ENCODE data around the gene ILKAP. TPM values are rescaled to one million over a fixed set of nuclear protein-coding genes. Genes with fewer than 3 reads are reported as not detected.

The ILKAP gene
- total RNA-seq, 1 experiment from 2014 or later = 41.5 TPM

GRCh38 chr2:238149841-238150572, 53.5 kb downstream of the ILKAP start:
- Histone ChIP-seq H3K27me3 (ENCODE audit: insufficient read depth, low read length) (no peaks in the 10 kb centered on the region), H3K23me2 (ENCODE audit: insufficient read length, low read depth, low read length, poor library complexity, severe bottlenecking) (no peaks in the 10 kb centered on the region), H3K18ac (ENCODE audit: insufficient read length, low read depth, low read length) (no peak overlapping the region), H2AK5ac (ENCODE audit: insufficient read length, low read length) (no peak overlapping the region), H3K14ac (ENCODE audit: insufficient read depth, low read length) (no peak overlapping the region; the same call in 1 of the 2 replicates), H2BK5ac (ENCODE audit: insufficient read length, low read length) (no peak overlapping the region), H2BK120ac (ENCODE audit: low read depth, low read length, poor library complexity, severe bottlenecking) (no peak overlapping the region), H3K79me2 (ENCODE audit: insufficient read depth, low read length) (no peaks in the 10 kb centered on the region), H3K79me1 (ENCODE audit: insufficient read depth, low read depth, low read length, poor library complexity, severe bottlenecking) (no peaks in the 10 kb centered on the region), H3K4ac (ENCODE audit: low read depth, low read length) (no peak overlapping the region), H2BK20ac (ENCODE audit: low read depth, low read length, poor library complexity, severe bottlenecking) (no peak overlapping the region), H3K9ac (ENCODE audit: extremely low read depth, insufficient read length, low read length) (no peak overlapping the region), H2BK12ac (ENCODE audit: insufficient read length, low read depth, low read length) (no peak overlapping the region), H3K27ac (ENCODE audit: insufficient read length, low read depth, low read length) (no peak overlapping the region), H3K4me1 (ENCODE audit: insufficient read depth, low read length) (no peaks in the 10 kb centered on the region), H3T11ph (ENCODE audit: low read length) (no peak overlapping the region), H3K4me2 (ENCODE audit: insufficient read depth, insufficient read length, low read length) (no peak overlapping the region), H3K56ac (ENCODE audit: insufficient read length, low read depth, low read length) (no peak overlapping the region), H4K8ac (replicated peaks; ENCODE audit: insufficient read length, low read depth, low read length) (no peak overlapping the region), H4K5ac (ENCODE audit: insufficient read length, low read depth, low read length) (no peak overlapping the region), H3K9me3 (ENCODE audit: control insufficient read depth, low read depth, low read length) (no peaks in the 10 kb centered on the region), H2AFZ (ENCODE audit: low read length) (no peak overlapping the region), H2BK15ac (ENCODE audit: low read depth, low read length) (no peak overlapping the region), H4K91ac (ENCODE audit: insufficient read length, low read depth, low read length) (no peak overlapping the region), H4K20me1 (ENCODE audit: control insufficient read depth, insufficient read depth, insufficient read length) (no peaks in the 10 kb centered on the region), H3K23ac (ENCODE audit: insufficient read length, low read depth, low read length) (no peak overlapping the region)
- no peaks in the 10 kb centered on the region for H3K27me3 Mint-ChIP-seq (ENCODE audit: low read depth)
- DNase-seq = no peak
- H3K4me1 Mint-ChIP-seq = peaks cover 4 to 6% of the 10 kb centered on the region in 2 experiments
- no peak overlapping the region for H3K27ac Mint-ChIP-seq
- TF ChIP-seq, protein P1, sequence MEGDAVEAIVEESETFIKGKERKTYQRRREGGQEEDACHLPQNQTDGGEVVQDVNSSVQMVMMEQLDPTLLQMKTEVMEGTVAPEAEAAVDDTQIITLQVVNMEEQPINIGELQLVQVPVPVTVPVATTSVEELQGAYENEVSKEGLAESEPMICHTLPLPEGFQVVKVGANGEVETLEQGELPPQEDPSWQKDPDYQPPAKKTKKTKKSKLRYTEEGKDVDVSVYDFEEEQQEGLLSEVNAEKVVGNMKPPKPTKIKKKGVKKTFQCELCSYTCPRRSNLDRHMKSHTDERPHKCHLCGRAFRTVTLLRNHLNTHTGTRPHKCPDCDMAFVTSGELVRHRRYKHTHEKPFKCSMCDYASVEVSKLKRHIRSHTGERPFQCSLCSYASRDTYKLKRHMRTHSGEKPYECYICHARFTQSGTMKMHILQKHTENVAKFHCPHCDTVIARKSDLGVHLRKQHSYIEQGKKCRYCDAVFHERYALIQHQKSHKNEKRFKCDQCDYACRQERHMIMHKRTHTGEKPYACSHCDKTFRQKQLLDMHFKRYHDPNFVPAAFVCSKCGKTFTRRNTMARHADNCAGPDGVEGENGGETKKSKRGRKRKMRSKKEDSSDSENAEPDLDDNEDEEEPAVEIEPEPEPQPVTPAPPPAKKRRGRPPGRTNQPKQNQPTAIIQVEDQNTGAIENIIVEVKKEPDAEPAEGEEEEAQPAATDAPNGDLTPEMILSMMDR (conservative IDR thresholded peaks at IDR 0.05) = no peak
- H3K9me3 Mint-ChIP-seq = no peaks in the 10 kb centered on the region
- H3K36me3 Mint-ChIP-seq (ENCODE audit: insufficient read depth in 1 of 3, low read depth in 3 of 3) = no peaks in the 10 kb centered on the region; a peak in 2 of 7 replicates
- H3K4me3 Mint-ChIP-seq = no peak overlapping the region
- WGBS (ENCODE audit: extremely low coverage, insufficient read length, low lambda C conversion rate) = no CpG with 5 or more reads among the region's 14 CpGs

All from H9 (cell line).